Smooth muscle cell (in vitro differentiated cells): Measurements from ENCODE around the gene PLD4. TPM values are rescaled to one million over a fixed set of nuclear protein-coding genes. Genes with fewer than 3 reads are reported as not detected.

Experiments used
- DNase-seq: peaks from one replicate; lab custom pipeline; 2025; ENCODE audit not compliant: unreplicated experiment; lab: John Stamatoyannopoulos, UW
- H2AFZ ChIP-seq: fragments of 200-600 bp; sonication (generic); 2 replicates; pipeline ENCODE4 v1.6.0; 2016; ENCODE audit warnings: antibody characterized with exemption, low read depth, mild to moderate bottlenecking
- H3F3A ChIP-seq: fragments of 200-600 bp; sonication (generic); 2 replicates; pipeline ENCODE4 v1.6.0; 2017; ENCODE audit warnings: antibody characterized with exemption, low read depth
- H3K27ac ChIP-seq: fragments of 200-600 bp; sonication (generic); 2 replicates; pipeline ENCODE4 v1.5.1; 2016; ENCODE audit warnings: low read depth, mild to moderate bottlenecking
- H3K27me3 ChIP-seq: fragments of 200-600 bp; sonication (generic); 2 replicates; pipeline ENCODE4 v1.6.1; 2016; ENCODE audit warnings: low read depth, mild to moderate bottlenecking
- H3K36me3 ChIP-seq: fragments of 200-600 bp; sonication (generic); 2 replicates; pipeline ENCODE4 v1.5.1; 2016; ENCODE audit warnings: low read depth
- H3K4me1 ChIP-seq: fragments of 200-600 bp; sonication (generic); 2 replicates; pipeline ENCODE4 v1.5.1; 2016; ENCODE audit warnings: low read depth
- H3K4me2 ChIP-seq: fragments of 200-600 bp; sonication (generic); 2 replicates; pipeline ENCODE4 v1.6.0; 2016; ENCODE audit warnings: mild to moderate bottlenecking
- H3K4me3 ChIP-seq: fragments of 200-600 bp; sonication (generic); 2 replicates; pipeline ENCODE4 v1.5.1; 2016; ENCODE audit warnings: mild to moderate bottlenecking
- H3K79me2 ChIP-seq: fragments of 200-600 bp; sonication (generic); 2 replicates; pipeline ENCODE4 v1.6.0; 2016; ENCODE audit warnings: low read depth, mild to moderate bottlenecking
- H3K9ac ChIP-seq: fragments of 200-600 bp; sonication (generic); 2 replicates; pipeline ENCODE4 v1.6.0; 2016; ENCODE audit warnings: low read depth
- H3K9me3 ChIP-seq: fragments of 200-600 bp; sonication (generic); replicated peaks from 2 replicates; pipeline ENCODE4 v1.5.1; 2016; ENCODE audit warnings: low read depth
- H4K20me1 ChIP-seq: fragments of 200-600 bp; sonication (generic); 2 replicates; pipeline ENCODE4 v1.6.0; 2016; ENCODE audit warnings: low read depth
- WGBS: methylation state at CpG from one replicate; pipeline ENCODE4 v1.1.7; 2016; ENCODE audit warnings: low lambda C conversion rate; 5-methylcytosine and 5-hydroxymethylcytosine counted together
- polyA plus RNA-seq: library from polyadenylated mRNA; unstranded; fragments of >200 nt; fragmentation: Nextera tagmentation; extraction: Ambion mirVana; gene quantifications from 2 replicates; pipeline ENCODE4 v1.2.1, GENCODE V29; 2016
- total RNA-seq: library from RNA; depleted of rRNA; stranded (reverse); fragments of >200 nt; gene quantifications from 2 replicates; pipeline ENCODE4 v1.2.3, GENCODE V29; 2014
- TF ChIP-seq, protein P1 (sequence below): fragments of 200-600 bp; sonication (generic); IDR thresholded peaks from 2 replicates; pipeline ENCODE4 v1.5.1; 2017; ENCODE audit warnings: borderline replicate concordance, mild to moderate bottlenecking, antibody characterized with exemption; ENCODE audit not compliant: insufficient read depth, poor library complexity, severe bottlenecking

Gene PLD4
- total and polyA plus RNA-seq, 2 experiments from 2014 or later, result 0.06 to 0.09 TPM

DNA sequence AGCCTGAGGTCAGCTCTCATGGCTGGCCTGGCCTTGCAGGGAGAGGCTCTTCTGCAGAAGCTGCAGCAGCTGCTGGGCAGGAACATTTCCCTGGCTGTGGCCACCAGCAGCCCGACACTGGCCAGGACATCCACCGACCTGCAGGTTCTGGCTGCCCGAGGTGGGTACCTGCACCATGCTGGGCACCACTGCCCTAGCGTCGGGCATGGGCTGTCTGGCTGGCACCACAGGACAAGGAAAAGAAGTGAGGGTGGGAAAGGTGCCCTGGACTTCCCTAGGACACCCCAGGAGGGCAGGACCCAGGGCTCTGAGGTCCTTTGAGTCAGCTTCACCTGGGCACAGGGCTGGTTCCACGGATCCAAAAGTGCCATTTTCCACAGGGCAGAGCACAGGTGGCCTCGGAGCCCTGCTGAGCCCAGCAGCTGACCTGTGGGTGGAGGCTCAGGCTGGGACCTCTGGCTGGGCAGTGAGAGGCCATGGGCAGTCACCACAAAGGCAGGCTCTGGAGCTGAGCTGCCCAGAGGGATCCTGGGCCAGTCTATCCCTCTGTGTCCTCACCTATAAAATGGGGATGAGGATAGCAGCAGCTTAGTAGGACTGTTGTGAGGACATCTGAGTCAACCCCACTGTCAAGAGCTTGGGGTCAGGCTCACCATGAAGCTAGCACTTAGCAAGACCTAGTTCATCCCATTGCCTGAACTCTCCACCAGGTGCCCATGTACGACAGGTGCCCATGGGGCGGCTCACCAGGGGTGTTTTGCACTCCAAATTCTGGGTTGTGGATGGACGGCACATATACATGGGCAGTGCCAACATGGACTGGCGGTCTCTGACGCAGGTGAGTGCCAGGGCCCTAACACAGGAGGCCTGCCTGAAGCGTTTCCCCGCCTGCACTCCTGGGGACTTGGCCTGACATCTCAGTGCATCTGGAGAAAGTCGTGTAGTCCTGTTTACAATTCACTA lies 4.9 kb downstream of the PLD4 start:
- Histone ChIP-seq H3K79me2 (no peaks in the 10 kb centered on the region), H3K4me2 (no peak overlapping the region), H3K9me3 (no peaks in the 10 kb centered on the region), H3K4me3 (no peak overlapping the region), H3K27ac (no peak overlapping the region), H4K20me1 (no peaks in the 10 kb centered on the region), H3K9ac (no peak overlapping the region), H3F3A (no peaks in the 10 kb centered on the region), H2AFZ (no peak overlapping the region), H3K27me3 (peaks cover 23% of the 10 kb centered on the region), H3K36me3 (no peaks in the 10 kb centered on the region), H3K4me1 (no peaks in the 10 kb centered on the region)
- TF ChIP-seq, protein P1, sequence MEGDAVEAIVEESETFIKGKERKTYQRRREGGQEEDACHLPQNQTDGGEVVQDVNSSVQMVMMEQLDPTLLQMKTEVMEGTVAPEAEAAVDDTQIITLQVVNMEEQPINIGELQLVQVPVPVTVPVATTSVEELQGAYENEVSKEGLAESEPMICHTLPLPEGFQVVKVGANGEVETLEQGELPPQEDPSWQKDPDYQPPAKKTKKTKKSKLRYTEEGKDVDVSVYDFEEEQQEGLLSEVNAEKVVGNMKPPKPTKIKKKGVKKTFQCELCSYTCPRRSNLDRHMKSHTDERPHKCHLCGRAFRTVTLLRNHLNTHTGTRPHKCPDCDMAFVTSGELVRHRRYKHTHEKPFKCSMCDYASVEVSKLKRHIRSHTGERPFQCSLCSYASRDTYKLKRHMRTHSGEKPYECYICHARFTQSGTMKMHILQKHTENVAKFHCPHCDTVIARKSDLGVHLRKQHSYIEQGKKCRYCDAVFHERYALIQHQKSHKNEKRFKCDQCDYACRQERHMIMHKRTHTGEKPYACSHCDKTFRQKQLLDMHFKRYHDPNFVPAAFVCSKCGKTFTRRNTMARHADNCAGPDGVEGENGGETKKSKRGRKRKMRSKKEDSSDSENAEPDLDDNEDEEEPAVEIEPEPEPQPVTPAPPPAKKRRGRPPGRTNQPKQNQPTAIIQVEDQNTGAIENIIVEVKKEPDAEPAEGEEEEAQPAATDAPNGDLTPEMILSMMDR, result no peak
- WGBS, result 88% methylated on average over 15 of the region's 15 CpGs
- no peak for DNase-seq

DNA sequence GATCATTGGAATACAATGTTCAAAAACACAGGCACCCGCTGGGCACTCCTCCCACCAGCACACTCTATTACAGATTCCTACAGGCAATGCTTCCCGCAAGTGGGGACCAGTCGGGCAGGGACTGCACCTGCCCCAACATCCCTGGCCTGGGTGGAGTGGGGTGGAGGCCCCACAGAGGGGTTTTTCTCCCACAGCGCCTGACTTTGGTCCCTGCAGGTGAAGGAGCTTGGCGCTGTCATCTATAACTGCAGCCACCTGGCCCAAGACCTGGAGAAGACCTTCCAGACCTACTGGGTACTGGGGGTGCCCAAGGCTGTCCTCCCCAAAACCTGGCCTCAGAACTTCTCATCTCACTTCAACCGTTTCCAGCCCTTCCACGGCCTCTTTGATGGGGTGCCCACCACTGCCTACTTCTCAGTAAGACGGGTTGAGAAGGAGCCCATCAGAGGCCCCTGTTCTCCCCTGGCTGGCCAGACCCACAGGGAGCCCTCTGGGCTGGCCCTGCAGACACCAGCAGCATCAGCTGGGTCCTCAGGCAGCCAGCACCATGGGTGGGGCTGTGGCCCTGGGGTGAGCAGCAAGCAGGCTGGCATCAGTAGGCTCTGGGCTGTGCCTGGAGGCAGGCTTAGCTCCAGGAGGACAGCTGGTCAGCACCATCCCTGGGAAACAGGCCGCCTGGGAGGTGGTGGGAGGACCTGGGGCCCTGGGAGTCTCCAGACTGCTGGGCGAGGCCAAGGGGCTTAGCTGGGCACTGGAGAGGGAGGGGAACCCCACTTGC lies 6.0 kb downstream of the PLD4 start:
- Histone ChIP-seq H3K9me3 (no peaks in the 10 kb centered on the region), H3K4me3 (no peak overlapping the region), H3K36me3 (no peaks in the 10 kb centered on the region), H3K27me3 (peaks cover 32% of the 10 kb centered on the region), H2AFZ (no peak overlapping the region), H3K79me2 (no peaks in the 10 kb centered on the region), H3K4me2 (no peak overlapping the region), H4K20me1 (no peaks in the 10 kb centered on the region), H3K4me1 (no peaks in the 10 kb centered on the region), H3F3A (no peaks in the 10 kb centered on the region), H3K9ac (no peak overlapping the region), H3K27ac (no peak overlapping the region)
- TF ChIP-seq, protein P1, result no peak
- DNase-seq, result no peak
- 81% methylated on average over 10 of the region's 10 CpGs for WGBS

DNA sequence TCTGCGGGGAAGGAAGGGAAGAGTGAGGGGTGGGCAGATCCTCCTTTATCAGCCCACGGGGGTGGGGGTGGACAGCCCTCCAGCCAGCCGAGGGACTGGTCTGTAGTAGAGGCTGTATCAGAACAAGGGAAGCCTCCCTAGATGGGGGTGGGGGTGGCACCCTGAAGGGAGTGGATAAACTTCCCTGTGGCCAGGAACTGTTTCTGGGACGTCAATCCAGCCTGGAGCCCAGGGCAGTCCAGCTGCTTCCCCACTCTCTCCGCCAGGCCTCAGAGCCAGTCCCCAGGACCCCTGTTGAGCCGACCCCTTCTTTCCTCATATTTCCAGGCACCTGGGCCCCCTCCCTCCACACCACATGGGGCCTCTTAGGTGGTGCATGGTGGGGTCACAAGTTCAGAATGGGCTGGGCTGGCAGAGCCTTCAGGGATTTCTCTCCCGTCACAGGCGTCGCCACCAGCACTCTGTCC lies 6.7 kb downstream of the PLD4 start:
- Histone ChIP-seq H3K9me3 (no peaks in the 10 kb centered on the region), H3K79me2 (no peaks in the 10 kb centered on the region), H3K27me3 (peaks cover 33% of the 10 kb centered on the region), H3K36me3 (no peaks in the 10 kb centered on the region), H3K4me1 (no peaks in the 10 kb centered on the region), H2AFZ (no peak overlapping the region), H3K4me3 (no peak overlapping the region), H4K20me1 (no peaks in the 10 kb centered on the region), H3K9ac (no peak overlapping the region), H3K4me2 (peak overlapping the region; percentile 93), H3K27ac (no peak overlapping the region), H3F3A (no peaks in the 10 kb centered on the region)
- TF ChIP-seq, protein P1, result no peak
- 66% methylated on average over 9 of the region's 9 CpGs for WGBS
- no peak for DNase-seq
